Measurements from ENCODE around the gene HOXA3. TPM values are rescaled to one million over a fixed set of nuclear protein-coding genes. Genes with fewer than 3 reads are reported as not detected.
A peak's percentile ranks its signal among the peaks of the same experiment; 100 is the strongest.

HOXA3 gene
- total RNA-seq, 1 donor from 2014 or later: not detected

- H3K4me2 ChIP-seq: no peak overlapping the region
- H3K27me3 Mint-ChIP-seq (ENCODE audit: insufficient read depth, low read depth): peaks cover 94% of the 10 kb centered on the region
- no peak overlapping the region for H2AFZ ChIP-seq (replicated peaks)
- peaks cover 82% of the 10 kb centered on the region for H4K20me1 ChIP-seq (ENCODE audit: low read depth)
- H3K9me3 ChIP-seq (ENCODE audit: low read depth): no peaks in the 10 kb centered on the region
- no peak overlapping the region for H3K27ac ChIP-seq
- H3K9ac ChIP-seq: no peak overlapping the region
- peak overlapping the region; percentile 53 for H3K4me3 Mint-ChIP-seq
- no peaks in the 10 kb centered on the region for H3K79me2 ChIP-seq (ENCODE audit: low read depth)
- H3K27ac Mint-ChIP-seq: no peak overlapping the region
- H3K4me3 ChIP-seq: no peak overlapping the region
- no peak for DNase-seq (ENCODE audit: low spot score)
- TF ChIP-seq EZH2phosphoT487 (IDR thresholded peaks at IDR 0.05) (no peak), EZH2 (IDR thresholded peaks at IDR 0.05) (no peak), CTCF (IDR thresholded peaks at IDR 0.05) (no peak)
- H3K9me3 Mint-ChIP-seq: peaks cover 20% of the 10 kb centered on the region
- H3K4me1 ChIP-seq: no peaks in the 10 kb centered on the region
- peaks cover 4% of the 10 kb centered on the region for H3K36me3 Mint-ChIP-seq
- H3K36me3 ChIP-seq: no peaks in the 10 kb centered on the region
- H3K27me3 ChIP-seq: peaks cover 100% of the 10 kb centered on the region
- no peaks in the 10 kb centered on the region for H3F3A ChIP-seq (ENCODE audit: low read depth)
- H3K4me1 Mint-ChIP-seq: peaks cover 10% of the 10 kb centered on the region
Measured at GRCh38 chr7:27153526-27153925, 1.1 kb upstream of the HOXA3 start.

- DNase-seq (ENCODE audit: low spot score): no peak
- peak overlapping the region; percentile 53 for H3K4me3 Mint-ChIP-seq
- Histone ChIP-seq H3K27me3 (peaks cover 100% of the 10 kb centered on the region), H3K36me3 (no peaks in the 10 kb centered on the region), H2AFZ (replicated peaks) (no peak overlapping the region), H3K79me2 (ENCODE audit: low read depth) (no peaks in the 10 kb centered on the region), H3F3A (ENCODE audit: low read depth) (no peaks in the 10 kb centered on the region), H3K27ac (no peak overlapping the region), H3K9ac (no peak overlapping the region), H3K9me3 (ENCODE audit: low read depth) (no peaks in the 10 kb centered on the region), H4K20me1 (ENCODE audit: low read depth) (peaks cover 76% of the 10 kb centered on the region), H3K4me1 (no peaks in the 10 kb centered on the region), H3K4me2 (no peak overlapping the region), H3K4me3 (no peak overlapping the region)
- peaks cover 19% of the 10 kb centered on the region for H3K9me3 Mint-ChIP-seq
- H3K27ac Mint-ChIP-seq: no peak overlapping the region
- H3K4me1 Mint-ChIP-seq: peaks cover 10% of the 10 kb centered on the region
- peaks cover 94% of the 10 kb centered on the region for H3K27me3 Mint-ChIP-seq (ENCODE audit: insufficient read depth, low read depth)
- H3K36me3 Mint-ChIP-seq: peaks cover 2% of the 10 kb centered on the region
- no peak for TF ChIP-seq CTCF (IDR thresholded peaks at IDR 0.05)
- TF ChIP-seq EZH2 (IDR thresholded peaks at IDR 0.05): peak; percentile 79
- TF ChIP-seq EZH2phosphoT487 (IDR thresholded peaks at IDR 0.05): peak; percentile 61
Measured at GRCh38 chr7:27152816-27153442, 546 bp upstream of the HOXA3 start.

GRCh38 chr7:27151341-27151930 is 947 bp downstream of the HOXA3 start:
- Histone ChIP-seq H2AFZ (replicated peaks) (no peak overlapping the region), H3K27ac (no peak overlapping the region), H3K4me2 (peak overlapping the region; percentile 66), H3K79me2 (ENCODE audit: low read depth) (no peaks in the 10 kb centered on the region), H3K4me1 (no peaks in the 10 kb centered on the region), H4K20me1 (ENCODE audit: low read depth) (peaks cover 72% of the 10 kb centered on the region), H3K27me3 (peaks cover 100% of the 10 kb centered on the region), H3F3A (ENCODE audit: low read depth) (no peaks in the 10 kb centered on the region), H3K9me3 (ENCODE audit: low read depth) (no peaks in the 10 kb centered on the region), H3K4me3 (peak overlapping the region; percentile 32), H3K36me3 (no peaks in the 10 kb centered on the region), H3K9ac (no peak overlapping the region)
- no peak for DNase-seq (ENCODE audit: low spot score)
- no peak for TF ChIP-seq CTCF (IDR thresholded peaks at IDR 0.05)
- peak; percentile 81 for TF ChIP-seq EZH2 (IDR thresholded peaks at IDR 0.05)
- peak; percentile 2 for TF ChIP-seq EZH2phosphoT487 (IDR thresholded peaks at IDR 0.05)
- Mint-ChIP-seq H3K4me1 (peaks cover 10% of the 10 kb centered on the region), H3K27me3 (ENCODE audit: insufficient read depth, low read depth) (peaks cover 94% of the 10 kb centered on the region), H3K9me3 (peaks cover 20% of the 10 kb centered on the region), H3K27ac (no peak overlapping the region), H3K36me3 (peaks cover 2% of the 10 kb centered on the region), H3K4me3 (peak overlapping the region; percentile 78)

Data from neural progenitor cell (in vitro differentiated cells).